ENCODE results near the gene NDUFS1.
"Not testable (repeated sequence)": the region's sequence is repeated elsewhere in the genome, so short reads cannot be mapped to it uniquely, and the experiment has no call there.

Gene NDUFS1

DNA sequence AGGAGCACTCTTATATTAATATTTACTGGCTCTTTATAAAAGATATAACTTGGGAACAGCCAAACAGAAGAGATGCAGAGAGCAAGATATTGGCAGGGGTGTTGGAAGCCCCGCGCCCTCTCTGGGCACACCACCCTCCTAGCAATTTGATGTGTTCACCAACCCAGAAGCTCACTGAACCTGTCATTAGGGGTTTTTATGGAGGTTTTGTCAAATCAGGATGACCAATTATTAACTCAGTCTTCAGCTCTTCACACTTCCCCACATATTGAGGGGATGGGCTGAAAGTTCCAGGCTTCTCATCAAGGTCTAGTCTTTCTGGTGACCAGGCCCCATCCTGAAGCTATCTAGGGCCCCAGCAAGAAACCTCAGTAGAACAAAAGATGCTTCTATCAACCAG, 62.4 kb downstream of the NDUFS1 start:
- no peak for DNase-seq

DNA sequence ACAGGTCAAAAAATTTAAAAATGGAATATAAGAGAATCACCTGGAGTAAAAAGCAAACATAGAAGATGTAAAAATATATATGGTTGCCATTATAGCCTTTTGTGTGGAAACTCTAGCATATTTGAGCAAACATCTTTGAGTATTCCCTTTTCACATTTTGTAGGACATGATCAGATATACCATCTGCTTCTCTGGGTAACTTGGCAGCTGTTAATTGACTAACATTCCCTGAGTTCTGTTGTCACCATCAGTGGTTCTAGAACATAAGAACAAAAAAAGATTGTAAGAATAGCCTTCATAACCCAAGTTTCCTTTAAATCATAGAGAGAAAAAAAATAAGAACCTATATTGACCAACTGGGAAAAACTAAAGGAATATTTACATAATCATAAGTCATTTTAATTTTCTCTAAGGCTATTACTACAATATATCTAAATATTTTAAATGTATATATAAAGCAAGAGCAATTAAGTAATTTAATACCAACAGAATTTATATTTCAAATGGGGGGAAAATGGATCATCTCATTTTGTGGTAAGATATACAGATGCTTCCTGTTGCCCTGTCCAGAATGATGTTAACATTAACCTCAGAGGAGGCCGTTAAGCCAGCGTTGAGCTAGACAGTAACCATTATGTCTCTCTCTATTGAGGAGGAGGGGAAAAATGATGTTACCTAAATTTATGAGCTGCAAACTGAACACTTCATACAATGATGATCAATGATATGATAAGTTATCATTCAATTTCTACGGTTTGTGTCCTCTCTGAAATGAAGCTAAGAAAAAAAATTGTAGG, 63.5 kb downstream of the NDUFS1 start:
- DNase-seq: no peak

DNA sequence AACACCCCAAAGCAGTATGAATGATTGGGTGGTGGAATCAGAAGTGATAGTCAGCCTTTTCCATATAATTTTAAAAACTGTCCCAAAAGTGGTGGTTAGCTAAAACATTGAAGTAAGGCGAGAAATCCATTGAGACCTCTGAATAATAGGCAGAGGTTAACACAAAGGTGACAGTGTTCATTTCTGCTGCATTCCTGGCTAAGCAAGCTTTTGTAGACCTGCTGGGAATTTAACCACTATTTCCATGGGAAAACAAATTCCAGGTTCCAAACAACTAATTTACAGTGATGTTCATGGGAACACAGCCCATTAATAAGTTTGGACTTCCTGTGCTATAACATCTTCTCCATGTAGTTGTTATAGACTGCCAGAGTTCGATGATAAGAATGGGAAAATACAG, 66.9 kb downstream of the NDUFS1 start:
- DNase-seq: no peak

DNA sequence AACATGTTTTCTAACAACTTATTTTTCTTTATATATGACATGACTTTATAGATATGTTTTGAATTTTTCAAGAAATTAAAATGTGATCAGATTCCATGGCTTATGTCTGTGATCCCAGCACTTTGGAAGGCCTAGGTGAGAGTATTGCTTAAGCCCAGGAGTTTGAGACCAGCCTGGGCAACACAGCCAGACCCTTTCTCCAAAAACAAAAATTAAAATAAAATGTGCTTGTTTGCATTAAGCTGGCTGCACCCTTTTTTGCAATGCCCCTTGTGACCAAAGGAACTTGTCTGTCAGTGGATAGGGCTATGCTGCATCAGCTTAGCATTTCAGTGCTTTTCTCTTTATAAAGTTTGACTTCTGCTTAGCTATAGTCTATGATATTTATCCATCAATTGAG, 71.0 kb downstream of the NDUFS1 start:
- DNase-seq: no peak

DNA sequence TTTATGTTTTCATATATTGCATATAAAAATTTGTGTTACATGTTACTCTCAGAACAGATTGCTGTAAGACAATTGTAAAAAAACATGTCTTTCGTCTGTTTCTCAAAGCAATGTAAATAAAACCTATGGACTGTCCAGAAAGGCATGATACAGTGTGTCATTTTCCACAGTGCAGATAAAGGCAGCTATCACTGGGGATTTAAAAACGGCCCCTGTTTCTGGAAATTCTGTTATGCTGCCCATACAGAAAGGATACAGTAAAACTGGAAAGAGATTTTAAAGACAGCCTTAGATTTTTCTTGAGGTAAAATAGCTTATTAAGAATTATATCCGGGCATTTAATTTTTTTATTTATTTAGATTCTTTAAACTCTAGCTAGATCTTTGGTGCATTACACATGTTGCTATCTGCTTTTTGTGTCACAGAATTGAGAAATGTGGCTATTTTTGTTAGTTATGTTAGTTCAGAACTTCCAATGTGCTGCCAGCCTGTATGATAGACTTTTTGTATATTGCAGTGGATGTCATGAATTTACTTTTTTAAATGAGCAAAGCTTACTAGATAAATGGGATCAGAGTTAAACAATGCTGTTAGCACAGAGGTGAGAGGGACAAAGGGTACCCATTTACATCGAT, 72.4 kb downstream of the NDUFS1 start:
- no peak for DNase-seq

DNA sequence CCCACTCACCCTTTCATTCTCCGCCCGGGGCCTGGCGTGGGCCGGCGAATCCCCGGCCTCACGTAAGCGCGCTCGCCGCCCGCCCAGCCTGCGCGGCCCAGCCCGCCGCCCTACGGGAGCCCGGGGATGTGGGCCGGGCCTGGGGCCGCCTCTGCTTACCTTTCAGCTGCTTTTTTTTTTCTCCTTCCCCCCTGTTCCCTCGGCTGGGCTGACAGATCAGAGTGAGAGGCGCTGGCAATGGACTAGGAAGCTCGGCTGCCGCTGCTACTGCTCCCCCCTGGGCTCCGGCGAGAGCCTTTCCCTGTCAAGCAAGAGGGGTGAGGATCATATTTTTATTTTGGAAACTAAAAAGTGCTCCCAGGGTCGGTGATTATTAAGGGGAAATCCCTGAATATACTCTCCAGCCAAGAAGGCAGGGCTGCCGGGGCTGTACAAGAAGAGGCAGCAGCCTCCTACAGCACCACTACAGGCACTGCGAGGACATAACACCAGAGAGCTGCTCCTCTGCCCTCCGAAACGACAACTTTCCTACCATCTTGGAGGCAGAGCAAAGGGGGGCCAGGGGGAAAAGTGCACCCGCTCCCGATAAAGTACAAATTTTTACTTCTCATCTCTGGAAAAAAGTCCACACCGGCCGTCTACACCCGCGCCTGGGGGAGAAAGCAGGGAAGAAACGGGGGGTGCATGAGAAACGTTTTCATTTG, 73.3 kb downstream of the NDUFS1 start, which contains the start of gene INO80D:
Gene INO80D, minus strand, starts transcription at position 433 of the 704 bp plus-strand sequence. CDS start 23,158 bp downstream, outside the sequence.
- DNase-seq: peak; percentile 90

DNA sequence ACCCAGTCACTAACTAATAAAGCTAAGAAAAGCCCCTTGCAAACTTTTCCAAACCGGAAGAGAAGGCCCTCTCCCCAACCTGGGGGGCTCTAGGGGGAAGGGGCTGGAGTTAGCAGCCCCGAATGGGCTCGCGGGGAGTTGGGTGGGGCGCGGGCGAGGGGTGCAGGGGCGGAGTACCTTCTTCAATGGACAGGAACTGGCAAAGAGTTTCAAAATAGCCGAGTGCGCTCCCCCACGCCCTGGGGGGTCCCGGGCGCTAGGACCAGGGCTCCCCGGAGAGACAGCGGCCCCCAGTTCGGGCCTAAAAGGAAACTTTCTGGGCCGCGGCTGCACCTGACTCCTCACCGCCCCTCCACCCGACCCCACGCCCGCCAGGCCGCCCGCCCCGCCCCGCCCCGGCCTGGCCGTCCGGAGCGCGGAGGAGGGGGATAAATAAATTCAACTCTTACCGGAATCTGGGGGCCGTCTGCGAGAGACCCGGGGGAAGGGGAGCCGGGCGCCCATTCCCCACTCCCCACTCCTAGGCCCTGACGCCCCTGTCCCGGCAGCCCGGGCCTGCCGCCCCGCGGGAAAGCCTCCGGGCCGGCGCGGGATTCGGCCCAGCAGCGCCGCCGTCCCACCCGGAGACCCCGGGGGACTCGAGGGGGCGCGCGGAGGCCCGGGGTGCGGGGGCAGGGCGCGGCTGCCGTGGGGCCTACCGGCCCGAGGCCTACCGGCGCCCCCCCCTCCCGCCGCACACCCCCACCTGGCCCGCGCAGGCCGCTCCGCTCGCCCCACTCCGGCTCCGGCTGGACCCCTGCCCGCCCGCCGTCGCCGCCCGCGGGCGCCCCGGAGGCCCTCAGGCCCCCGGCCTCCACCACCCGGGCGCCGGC, 74.1 kb downstream of the NDUFS1 start:
- DNase-seq: peak; percentile 83

DNA sequence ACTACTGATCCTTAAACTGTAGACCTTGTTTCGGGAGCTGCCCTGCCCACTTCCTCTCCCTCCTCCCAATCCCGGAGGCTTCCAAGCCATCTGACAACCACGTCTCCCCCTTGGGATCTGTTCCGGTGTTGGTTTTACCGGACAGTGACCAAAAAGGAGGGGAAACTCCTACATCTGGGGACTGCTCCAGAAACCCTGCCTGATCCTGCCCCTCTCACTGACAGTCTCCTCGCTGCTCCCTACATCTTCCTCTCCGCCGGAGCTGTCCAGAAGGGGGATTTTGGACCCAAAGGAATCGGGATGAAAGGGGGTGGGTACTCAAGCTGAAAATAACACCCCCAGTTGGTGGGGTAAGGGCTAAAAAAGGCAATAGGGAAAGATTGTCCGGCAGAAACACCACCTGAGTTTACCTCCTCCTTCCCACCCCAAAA, 74.8 kb downstream of the NDUFS1 start:
- peak; percentile 61 for DNase-seq

DNA sequence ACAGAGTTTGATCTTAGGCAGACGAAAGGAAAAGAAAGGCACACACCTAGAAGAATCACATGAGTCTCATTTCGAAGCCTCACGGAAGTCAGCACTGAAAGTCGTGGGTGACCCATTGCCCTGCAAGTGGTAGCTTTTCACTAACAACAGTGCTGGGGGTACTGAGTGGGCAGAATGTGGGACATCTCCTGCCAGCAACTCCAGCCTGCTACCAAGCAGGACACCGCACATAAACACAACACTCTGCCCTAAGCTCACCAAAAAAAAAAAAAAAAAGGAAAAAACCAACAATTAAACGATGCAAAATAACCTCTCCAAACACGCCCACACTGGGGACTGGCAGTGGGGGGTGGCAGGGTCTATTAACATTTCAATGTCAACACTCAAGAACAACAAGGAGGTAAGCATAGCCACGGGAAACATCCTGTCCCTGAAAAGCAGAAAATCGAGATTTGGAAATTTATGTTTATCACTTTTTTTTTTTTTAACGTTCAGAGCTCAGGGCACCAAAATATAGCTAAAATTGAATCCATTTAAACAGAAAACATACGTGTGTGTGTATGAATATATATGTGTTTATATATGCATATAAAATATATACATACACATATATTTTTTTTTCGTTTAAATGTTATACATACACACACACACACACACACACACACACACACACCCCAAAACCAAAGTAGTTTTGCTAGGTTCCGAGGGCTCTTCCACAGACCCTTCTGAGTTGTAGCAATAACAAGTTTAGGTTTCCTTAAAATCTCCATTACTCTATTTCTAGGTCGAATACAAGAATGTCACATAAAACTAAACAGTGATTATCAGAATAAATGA, 75.4 kb downstream of the NDUFS1 start:
- no peak for DNase-seq

DNA sequence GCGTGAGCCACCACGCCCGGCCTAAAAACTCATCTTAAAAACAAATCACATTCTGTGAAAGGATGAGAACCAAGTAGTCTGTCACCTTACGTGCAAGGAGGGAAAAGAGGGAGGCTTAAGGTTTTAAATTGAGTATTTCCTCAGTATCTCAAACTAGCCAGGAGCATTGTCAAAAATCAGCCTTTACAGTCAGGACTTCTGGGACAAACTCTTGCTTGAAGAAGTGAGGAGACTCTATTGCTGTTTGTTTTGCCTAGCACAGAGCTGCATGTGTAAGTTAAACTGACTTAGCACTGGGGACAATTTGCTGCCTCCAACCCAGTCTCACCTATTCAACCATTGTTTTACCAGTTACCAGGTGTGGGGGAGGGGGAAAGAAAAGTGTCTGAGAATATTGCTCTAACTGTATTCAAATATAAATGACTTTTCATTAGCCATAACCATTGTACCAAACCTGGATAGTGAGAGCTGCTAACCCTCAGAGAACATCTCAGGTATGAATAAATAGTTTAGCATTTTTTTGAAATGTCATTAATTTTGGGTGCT, 76.9 kb downstream of the NDUFS1 start:
- no peak for DNase-seq

DNA sequence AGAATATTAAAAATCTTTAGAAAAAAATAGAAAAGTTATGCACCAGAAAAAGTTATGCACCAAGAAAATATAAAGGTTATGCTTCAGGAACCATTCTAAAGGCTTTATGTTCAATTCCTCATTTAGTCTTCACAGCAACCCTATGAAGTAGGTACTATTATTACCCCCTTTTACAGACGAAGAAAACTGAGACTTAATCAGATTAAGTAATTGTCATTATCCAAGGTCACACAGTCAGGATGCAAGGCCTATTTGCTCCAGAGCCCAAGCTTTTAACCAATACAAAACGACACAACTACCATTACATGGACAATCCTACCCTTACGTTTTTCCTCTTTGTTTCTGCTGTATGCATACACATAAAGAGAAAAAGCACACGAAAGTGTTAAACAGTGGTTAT, 78.3 kb downstream of the NDUFS1 start:
- DNase-seq: no peak

DNA sequence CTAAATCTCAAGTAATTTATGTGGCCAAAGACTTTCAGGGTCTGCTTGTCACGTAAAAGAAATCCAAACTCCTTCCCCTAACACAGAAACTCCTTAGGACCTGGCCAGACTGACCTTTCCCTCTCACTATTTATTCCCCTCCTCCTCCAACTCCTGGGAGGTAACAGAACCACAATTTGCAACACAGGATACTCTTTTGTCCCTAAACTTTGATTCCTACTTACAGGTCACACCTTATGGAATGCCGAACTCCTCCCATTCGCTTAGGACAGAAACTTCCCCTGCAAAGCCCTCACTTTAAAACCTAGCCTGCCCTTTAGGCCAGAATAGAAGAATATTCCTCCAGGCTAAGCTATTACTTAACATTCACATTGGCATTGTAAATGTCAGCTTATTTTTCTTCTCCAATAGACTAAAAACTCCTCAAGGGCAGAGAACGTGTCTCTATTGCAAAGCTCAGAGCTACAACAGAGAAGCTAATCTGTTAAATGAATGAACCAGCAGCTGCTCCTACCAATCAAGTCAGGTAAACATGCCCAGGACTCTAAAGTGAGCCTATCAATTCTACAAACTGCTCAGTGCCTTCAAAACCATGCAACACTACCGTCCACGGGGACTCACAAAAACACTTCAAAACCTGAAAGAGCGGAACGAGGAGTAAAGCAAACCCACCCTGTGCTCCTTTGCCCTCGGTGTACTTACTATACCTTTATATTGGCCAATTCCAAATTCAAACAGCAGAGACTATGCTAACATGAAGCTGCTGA, 79.4 kb downstream of the NDUFS1 start:
- no peak for DNase-seq

DNA sequence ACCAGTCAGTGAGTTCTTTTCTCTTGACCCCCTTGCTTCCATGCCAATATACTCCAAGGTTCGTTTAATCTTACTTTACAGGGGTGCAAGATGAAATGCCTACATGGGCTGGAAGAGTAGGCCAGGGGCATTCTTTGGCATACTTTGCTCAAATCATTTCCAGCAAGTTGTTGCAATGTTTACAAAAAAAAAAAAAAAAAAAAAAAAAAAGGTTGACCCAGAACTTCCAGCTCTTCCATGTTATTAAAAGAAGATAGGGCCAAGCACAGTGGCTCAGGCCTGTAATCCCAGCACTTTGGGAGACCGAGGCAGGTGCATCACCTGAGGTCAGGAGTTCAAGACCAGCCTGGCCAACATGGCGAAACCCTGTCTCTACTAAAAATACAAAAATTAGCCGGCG, 81.4 kb downstream of the NDUFS1 start:
- not testable (repeated sequence) for DNase-seq

DNA sequence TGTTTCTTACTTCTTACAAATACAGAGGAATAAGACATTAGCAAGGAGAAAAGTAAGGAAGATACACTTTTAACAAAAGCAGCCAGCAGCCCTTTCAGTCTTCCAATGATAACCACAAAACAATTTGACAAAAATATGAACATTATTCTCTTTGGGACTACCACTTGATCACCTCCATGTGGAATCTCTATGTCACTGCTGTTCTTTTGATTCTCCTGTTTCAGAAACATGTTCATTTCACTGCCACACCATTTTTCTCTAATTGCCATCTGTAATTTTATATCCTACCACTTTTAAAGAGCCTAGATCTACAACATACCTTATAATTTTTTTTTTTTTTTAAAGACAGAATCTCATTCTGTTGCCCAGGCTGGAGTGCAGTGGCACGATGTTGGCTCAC, 84.1 kb downstream of the NDUFS1 start:
- DNase-seq: no peak

DNA sequence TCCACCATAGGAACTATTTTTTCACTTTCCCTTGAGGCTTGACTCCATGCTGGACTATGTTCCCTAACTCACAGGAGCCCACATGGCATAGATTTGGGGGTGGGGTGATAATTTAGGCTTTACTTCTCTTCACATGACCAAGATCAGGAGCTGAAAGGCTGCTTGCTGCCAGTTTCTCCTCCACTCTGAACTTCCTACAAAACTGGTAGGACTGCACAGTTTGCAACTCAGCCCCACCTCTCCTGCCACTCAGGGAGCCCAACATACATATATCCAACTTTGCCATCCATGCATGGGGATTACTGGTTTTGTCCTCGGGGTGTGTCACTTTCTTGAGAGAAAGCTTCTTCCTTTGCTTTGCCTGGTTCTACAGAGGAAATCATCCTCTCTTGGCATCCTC, 87.4 kb downstream of the NDUFS1 start:
- DNase-seq: no peak

DNA sequence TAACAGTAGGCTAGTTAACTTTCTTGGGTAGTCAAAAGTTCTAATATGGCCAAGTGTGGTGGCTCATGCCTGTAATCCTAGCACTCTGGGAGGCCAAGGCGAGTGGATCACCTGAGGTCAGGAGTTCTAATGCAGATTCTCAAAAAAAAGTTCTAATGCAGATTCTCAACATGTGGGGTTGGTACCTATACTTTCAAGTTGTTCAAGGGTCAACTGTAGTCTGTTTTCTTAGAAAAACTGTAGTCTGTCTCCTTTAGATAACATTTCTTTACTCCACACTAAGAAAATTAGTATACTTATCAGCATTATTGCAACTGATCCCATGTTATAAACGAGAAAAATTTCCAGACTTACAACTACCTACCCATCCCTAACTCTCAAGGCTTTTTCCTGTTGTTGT, 89.8 kb downstream of the NDUFS1 start:
- no peak for DNase-seq

DNA sequence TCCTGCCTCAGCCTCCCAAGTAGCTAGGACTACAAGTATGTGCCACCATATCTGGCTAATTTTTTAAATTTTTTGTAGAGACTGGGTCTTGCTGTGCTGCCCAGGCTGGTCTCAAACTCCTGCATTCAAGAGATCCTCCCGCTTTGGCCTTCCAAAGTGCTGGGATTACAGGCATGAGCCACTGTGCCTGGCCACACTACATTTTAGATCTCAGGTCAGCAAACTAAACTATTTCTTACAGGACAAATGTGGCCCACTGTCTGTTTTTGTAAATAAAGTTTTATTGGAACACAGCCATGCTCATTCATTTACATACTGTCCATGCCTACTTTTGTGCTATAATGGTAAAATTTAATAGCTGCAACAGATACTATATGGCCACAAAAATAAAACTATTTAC, 91.0 kb downstream of the NDUFS1 start:
- DNase-seq: no peak

Measured in activated CD8-positive, alpha-beta memory T cell treated with anti-CD3 and anti-CD28 coated beads for 24 hours (primary cell).